Lower leg skin (tissue), 3 donors: ENCODE measurements around the gene GALNT18.

ENCODE experiments used
- CTCF ChIP-seq, 3 donors: fragments of 450-650 bp; IDR thresholded peaks; one replicate each; pipeline ENCODE4 v1.5.1; 2016; ENCODE audit warnings: antibody characterized with exemption in 3 of 3, mild to moderate bottlenecking in 3 of 3, moderate library complexity in 2 of 3
- POLR2A ChIP-seq, 2 donors: fragments of 450-650 bp; IDR thresholded peaks; one replicate each; pipeline ENCODE4 v1.6.1; 2016 to 2017; ENCODE audit warnings: antibody characterized with exemption in 2 of 2, mild to moderate bottlenecking in 1 of 2, moderate library complexity in 1 of 2

GRCh38 chr11:11532574-11532973, 89.2 kb downstream of the GALNT18 start:
- no peak for TF ChIP-seq POLR2A (IDR thresholded peaks at IDR 0.05)
- no peak for TF ChIP-seq CTCF (IDR thresholded peaks at IDR 0.05)
